DOHH2 (cell line): ENCODE measurements around the gene MDGA2.

ENCODE experiments used
- CTCF ChIP-seq: fragments of 200-600 bp; sonication (generic); IDR thresholded peaks from one replicate; pipeline ENCODE4 v1.5.1; 2014; ENCODE audit warnings: antibody characterized with exemption, mild to moderate bottlenecking, low read depth, low read length; ENCODE audit not compliant: poor library complexity, severe bottlenecking
- EZH2phosphoT487 ChIP-seq: fragments of 200-600 bp; sonication (generic); IDR thresholded peaks from 2 replicates; pipeline ENCODE4 v1.6.1; 2017; ENCODE audit warnings: borderline replicate concordance, mild to moderate bottlenecking, antibody characterized with exemption, low read length, moderate library complexity, mixed read lengths

GRCh38 chr14:47276931-47277330, 398.5 kb downstream of the MDGA2 start:
- no peak for TF ChIP-seq CTCF
- TF ChIP-seq EZH2phosphoT487: no peak
